NCI-H510A (cell line): ENCODE results near the gene MOSPD2.

Source experiments
- DNase-seq: peaks from one replicate; lab custom pipeline; 2025; lab: John Stamatoyannopoulos, UW

MOSPD2 gene

GRCh38 chrX:14915596-14915995, 42.4 kb downstream of the MOSPD2 start:
- no peak for DNase-seq

- DNase-seq = no peak
These were observed 42.9 kb downstream of the MOSPD2 start for GRCh38 chrX:14916017-14916674.

- no peak for DNase-seq
These were observed 46.2 kb downstream of the MOSPD2 start for GRCh38 chrX:14919407-14919806.

GRCh38 chrX:14920196-14920595, 47.0 kb downstream of the MOSPD2 start:
- DNase-seq = no peak

- DNase-seq = no peak
These were observed 49.2 kb downstream of the MOSPD2 start for GRCh38 chrX:14922437-14922836.

GRCh38 chrX:14923761-14924160, 50.5 kb downstream of the MOSPD2 start:
- no peak for DNase-seq

GRCh38 chrX:14926471-14926870, 53.2 kb downstream of the MOSPD2 start:
- no peak for DNase-seq

- DNase-seq = no peak
These were observed 54.2 kb downstream of the MOSPD2 start for GRCh38 chrX:14927401-14927800.

- DNase-seq = no peak
These were observed 57.4 kb downstream of the MOSPD2 start for GRCh38 chrX:14930663-14931062.

GRCh38 chrX:14932136-14932535, 58.9 kb downstream of the MOSPD2 start:
- DNase-seq = no peak

- no peak for DNase-seq
These were observed 61.2 kb downstream of the MOSPD2 start for GRCh38 chrX:14934423-14934822.

GRCh38 chrX:14936561-14936960, 63.3 kb downstream of the MOSPD2 start:
- DNase-seq = no peak

GRCh38 chrX:14939644-14940043, 66.4 kb downstream of the MOSPD2 start:
- DNase-seq = no peak

- no peak for DNase-seq
These were observed 68.1 kb downstream of the MOSPD2 start for GRCh38 chrX:14941301-14941700.

GRCh38 chrX:14942341-14942740, 69.1 kb downstream of the MOSPD2 start:
- DNase-seq = no peak

GRCh38 chrX:14943962-14944361, 70.7 kb downstream of the MOSPD2 start:
- DNase-seq = no peak

- no peak for DNase-seq
These were observed 73.5 kb downstream of the MOSPD2 start for GRCh38 chrX:14946606-14947155.

GRCh38 chrX:14948691-14949090, 75.5 kb downstream of the MOSPD2 start:
- no peak for DNase-seq

- no peak for DNase-seq
These were observed 83.8 kb downstream of the MOSPD2 start for GRCh38 chrX:14956813-14957582.

- no peak for DNase-seq
These were observed 90.4 kb downstream of the MOSPD2 start for GRCh38 chrX:14963447-14964236.

- DNase-seq = no peak
These were observed 91.3 kb downstream of the MOSPD2 start for GRCh38 chrX:14964500-14964899.
